ENCODE measurements around the gene CGB5.
"Not testable (repeated sequence)": the region's sequence is repeated elsewhere in the genome, so short reads cannot be mapped to it uniquely, and the experiment has no call there.

Gene CGB5

DNA sequence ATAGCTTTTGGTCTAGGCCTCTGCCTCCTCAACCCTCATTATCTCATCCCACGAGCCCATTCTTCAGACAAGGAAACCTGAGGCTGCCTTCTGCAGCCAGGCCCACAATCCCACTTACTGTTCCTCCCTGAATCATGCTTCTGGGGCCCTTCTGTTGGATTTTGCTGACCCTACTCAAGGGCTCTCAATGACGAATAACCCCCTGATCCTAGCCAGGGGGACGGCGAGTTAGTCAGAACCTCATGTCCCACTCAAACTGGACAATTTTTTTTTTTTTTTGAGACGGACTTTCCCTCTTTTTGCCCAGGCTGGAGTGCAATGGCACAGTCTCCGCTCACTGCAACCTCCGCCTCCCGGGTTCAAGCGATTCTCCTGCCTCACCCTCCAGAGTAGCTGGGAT lies 21.5 kb upstream of the CGB5 start:
- DNase-seq = no peak

DNA sequence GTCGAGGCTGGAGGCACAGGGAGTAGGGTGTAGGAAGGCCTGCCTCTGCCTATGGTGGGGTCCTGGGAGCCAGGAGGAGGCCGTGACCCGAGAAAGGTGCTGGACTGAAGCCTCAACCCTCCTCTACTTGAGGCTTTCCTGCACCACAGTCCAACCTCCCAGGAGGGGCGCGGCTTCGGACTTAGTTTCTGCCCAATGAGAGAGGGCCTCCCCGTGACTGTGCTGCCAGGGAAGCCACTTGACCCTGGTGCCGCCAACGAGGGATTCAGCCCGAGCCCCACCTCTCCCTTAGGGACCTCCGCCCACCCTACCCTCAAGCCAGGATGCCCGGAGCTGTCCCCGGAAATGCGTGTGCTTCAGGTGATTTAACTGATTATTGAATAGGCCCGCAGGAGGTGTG lies 19.4 kb upstream of the CGB5 start, which contains the start of gene CGB3:
Gene CGB3 (minus strand): TSS at position 101 of the 400 bp plus-strand sequence. CDS start 362 bp downstream, outside the sequence.
- not testable (repeated sequence) for DNase-seq

DNA sequence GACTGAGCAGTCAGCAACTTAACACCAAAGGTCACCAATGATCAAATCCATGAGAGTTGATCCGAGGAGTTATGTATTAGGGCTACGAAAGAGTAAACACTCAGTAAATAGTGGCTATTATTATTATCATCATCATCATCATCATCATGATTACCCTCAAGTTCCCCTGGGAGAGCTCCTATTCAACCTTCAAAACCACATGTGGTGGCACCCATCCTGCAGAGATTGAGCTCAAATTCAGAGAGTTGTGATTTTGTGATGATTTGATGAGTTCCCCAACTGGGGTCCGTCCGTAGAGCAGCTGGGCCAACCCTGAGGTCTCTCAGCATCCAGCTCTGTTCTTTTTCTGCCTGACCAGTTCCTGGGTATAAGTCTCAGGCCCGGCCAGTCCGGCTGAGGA lies 18.6 kb upstream of the CGB5 start:
- DNase-seq = not testable (repeated sequence)

DNA sequence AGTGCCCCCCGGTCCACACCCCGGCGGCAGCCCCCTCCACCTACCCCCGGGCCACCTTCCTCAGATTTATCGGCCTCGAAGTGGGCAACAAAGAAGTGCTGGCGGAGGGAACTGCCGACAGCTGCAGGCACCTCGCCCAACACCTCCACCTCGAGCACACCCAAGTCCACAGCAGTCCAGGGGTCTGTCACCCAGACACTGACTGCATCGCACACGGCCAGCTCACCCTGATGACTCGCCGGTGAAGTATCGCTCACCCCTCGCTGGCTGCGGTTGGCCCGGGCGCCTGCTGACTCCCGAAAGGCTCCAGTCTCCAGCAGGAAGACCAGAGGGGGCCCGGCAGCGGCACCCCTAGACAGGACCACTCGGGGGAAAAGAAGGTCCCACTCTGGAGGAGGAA lies 18.0 kb upstream of the CGB5 start:
- DNase-seq = not testable (repeated sequence)

DNA sequence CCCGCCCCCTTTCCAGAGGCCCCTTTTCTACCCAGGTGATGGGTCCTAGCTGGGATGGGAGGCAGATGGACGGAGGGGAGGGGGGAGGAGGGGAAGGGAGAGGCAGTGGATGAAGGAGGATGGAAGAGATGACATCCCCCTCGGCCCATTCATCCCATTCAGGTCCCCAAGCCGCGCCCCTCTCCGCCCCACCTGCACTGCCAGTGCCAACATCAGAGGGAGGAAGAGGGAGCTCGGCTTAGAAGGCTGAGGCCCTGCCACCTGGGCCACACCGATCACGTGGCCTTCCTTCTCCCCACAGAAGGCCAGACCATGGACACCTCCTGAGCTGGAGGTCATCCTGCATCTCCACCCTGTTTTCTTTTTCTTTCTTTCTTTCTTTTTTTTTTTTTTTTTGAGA lies 15.0 kb upstream of the CGB5 start:
- DNase-seq = not testable (repeated sequence)

DNA sequence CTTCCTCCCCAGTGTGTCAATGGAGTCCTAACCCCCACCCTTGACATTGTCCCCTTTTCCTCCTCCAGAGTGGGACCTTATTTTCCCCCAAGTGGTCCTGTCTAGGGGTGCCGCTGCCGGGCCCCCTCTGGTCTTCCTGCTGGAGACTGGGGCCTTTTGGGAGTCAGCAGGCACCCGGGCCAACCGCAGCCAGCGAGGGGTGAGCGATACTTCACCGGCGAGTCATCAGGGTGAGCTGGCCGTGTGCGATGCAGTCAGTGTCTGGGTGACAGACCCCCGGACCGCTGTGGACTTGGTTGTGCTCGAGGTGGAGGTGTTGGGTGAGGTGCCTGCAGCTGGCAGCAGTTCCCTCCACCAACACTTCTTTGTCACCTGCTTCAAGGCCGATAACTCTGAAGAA lies 13.9 kb upstream of the CGB5 start:
- DNase-seq = not testable (repeated sequence)

DNA sequence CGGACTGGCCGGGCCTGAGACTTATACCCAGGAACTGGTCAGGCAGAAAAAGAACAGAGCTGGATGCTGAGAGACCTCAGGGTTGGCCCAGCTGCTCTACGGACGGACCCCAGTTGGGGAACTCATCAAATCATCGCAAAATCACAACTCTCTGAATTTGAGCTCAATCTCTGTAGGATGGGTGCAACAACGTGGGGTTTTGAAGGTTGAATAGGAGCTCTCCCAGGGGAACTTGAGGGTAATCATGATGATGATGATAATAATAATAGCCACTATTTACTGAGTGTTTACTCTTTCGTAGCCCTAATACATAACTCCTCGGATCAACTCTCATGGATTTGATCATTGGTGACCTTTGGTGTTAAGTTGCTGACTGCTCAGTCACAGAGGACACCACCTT lies 13.3 kb upstream of the CGB5 start:
- DNase-seq = not testable (repeated sequence)

DNA sequence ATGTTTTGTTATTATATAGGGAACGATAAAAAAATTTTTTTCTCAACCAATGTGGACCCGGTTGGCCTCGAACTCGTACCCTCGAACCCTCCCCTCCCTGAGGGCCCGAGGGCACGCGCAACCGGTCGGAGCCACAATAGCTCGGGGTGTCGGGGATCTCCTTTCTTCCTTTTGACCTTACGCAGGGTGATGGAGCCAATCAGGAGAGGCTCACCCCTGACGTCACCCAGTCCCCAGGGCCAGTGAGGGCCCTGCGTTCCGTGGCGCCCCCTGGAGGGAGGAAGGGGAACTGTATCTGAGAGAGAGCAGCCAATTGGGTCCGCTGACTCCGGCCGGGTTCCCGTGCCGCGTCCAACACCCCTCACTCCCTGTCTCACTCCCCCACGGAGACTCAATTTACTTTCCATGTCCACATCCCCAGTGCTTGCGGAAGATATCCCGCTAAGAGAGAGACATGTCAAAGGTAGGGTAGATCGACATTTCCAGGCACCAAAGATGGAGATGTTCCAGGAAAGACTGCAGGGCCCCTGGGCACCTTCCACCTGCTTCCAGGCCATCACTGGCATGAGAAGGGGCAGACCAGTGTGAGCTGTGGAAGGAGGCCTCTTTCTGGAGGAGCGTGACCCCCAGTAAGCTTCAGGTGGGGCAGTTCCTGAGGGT lies 11.9 kb upstream of the CGB5 start, which contains the start of gene CGB2:
Gene CGB2 (plus strand): TSS at position 249 of the 660 bp plus-strand sequence. CDS start 206 bp downstream, at position 455.
- peak; percentile 85 for DNase-seq

DNA sequence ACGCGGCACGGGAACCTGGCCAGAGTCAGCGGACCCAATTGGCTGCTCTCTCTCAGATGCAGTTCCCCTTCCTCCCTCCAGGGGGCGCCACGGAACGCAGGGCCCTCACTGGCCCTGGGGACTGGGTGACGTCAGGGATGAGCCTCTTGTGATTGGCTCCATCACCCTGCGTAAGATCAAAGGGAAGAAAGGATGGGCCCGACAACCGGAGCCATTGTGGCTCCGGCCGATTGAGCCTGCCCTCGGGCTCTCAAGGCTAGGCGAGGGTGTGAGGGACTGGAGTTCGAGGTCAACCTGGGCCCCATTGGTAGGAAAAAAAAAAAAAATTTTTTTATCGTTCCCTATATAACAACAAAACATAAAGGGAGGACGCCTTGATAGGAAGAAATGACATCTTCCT lies 6.8 kb upstream of the CGB5 start, which contains the start of gene CGB1:
Gene CGB1 (minus strand): TSS at position 81 of the 400 bp plus-strand sequence. CDS start 184 bp downstream, outside the sequence.
- peak; percentile 70 for DNase-seq

DNA sequence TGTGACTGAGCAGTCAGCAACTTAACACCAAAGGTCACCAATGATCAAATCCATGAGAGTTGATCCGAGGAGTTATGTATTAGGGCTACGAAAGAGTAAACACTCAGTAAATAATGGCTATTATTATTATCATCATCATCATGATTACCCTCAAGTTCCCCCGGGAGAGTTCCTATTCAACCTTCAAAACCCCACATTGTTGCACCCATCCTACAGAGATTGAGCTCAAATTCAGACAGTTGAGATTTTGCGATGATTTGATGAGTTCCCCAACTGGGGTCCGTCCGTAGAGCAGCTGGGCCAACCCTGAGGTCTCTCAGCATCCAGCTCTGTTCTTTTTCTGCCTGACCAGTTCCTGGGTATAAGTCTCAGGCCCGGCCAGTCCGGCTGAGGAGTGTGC lies 5.5 kb upstream of the CGB5 start:
- DNase-seq = not testable (repeated sequence)

DNA sequence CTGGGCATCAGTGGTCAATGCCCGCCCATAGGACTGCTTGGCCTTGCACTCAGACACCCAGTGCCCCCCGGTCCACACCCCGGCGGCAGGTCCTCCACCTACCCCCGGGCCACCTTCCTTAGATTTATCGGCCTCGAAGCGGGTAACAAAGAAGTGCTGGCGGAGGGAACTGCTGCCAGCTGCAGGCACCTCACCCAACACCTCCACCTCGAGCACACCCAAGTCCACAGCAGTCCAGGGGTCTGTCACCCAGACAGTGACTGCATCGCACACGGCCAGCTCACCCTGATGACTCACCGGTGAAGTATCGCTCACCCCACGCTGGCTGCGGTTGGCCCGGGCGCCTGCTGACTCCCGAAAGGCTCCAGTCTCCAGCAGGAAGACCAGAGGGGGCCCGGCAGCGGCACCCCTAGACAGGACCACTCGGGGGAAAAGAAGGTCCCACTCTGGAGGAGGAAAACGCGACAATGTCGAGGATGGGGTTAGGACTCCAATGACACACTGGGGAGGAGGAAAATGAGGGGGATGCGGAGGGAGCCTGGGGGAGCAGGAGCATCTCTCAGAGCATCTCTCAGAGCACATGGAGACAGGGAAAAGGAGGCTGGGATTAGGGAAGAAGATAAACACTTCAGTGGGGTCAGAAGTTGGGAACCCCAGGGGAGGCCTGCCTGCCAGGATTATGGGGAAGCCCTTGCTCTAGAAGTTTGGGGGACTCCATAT lies 4.9 kb upstream of the CGB5 start:
- not testable (repeated sequence) for DNase-seq

DNA sequence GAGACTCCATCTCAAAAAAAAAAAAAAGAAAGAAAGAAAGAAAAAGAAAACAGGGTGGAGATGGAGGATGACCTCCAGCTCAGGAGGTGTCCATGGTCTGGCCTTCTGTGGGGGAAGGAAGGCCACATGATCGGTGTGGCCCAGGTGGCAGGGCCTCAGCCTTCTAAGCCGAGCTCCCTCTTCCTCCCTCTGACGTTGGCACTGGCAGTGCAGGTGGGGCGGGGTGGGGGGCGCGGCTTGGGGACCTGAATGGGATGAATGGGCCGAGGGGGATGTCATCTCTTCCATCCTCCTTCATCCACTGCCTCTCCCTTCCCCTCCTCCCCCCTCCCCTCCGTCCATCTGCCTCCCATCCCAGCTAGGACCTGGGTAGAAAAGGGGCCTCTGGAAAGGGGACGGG lies 3.9 kb upstream of the CGB5 start:
- not testable (repeated sequence) for DNase-seq

DNA sequence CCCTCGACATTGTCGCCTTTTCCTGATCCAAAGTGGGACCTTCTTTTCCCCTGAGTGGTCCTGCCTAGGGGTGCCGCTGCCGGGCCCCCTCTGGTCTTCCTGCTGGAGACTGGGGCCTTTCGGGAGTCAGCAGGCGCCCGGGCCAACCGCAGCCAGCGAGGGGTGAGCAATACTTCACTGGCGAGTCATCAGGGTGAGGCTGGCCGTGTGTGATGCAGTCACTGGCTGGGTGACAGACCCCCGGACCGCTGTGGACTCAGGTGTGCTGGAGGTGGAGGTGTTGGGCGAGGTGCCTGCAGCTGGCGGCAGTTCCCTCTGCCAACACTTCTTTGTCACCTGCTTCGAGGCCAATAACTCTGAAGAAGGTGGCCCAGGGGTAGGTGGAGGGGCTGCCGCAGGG lies 1.5 kb upstream of the CGB5 start:
- no peak for DNase-seq

DNA sequence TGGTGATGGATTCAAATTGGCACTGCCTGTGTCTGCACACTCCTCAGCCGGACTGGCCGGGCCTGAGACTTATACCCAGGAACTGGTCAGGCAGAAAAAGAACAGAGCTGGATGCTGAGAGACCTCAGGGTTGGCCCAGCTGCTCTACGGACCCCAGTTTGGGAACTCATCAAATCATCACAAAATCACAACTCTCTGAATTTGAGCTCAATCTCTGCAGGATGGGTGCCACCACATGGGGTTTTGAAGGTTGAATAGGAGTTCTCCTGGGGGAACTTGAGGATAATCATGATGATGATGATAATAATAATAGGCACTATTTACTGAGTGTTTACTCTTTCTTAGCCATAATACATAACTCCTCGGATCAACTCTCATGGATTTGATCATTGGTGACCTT lies 982 bp upstream of the CGB5 start:
- not testable (repeated sequence) for DNase-seq

DNA sequence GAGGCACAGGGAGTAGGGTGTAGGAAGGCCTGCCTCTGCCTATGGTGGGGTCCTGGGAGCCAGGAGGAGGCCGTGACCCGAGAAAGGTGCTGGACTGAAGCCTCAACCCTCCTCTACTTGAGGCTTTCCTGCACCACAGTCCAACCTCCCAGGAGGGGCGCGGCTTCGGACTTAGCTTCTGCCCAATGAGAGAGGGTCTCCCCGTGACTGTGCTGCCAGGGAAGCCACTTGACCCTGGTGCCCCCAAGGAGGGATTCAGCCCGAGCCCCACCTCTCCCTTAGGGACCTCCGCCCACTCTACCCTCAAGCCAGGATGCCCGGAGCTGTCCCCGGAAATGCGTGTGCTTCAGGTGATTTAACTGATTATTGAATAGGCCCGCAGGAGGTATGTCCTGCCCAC lies 5.4 kb downstream of the CGB5 start, which contains the start of gene CGB8:
Gene CGB8 (minus strand): TSS at position 101 of the 400 bp plus-strand sequence. CDS start 372 bp downstream, outside the sequence.
- not testable (repeated sequence) for DNase-seq

DNA sequence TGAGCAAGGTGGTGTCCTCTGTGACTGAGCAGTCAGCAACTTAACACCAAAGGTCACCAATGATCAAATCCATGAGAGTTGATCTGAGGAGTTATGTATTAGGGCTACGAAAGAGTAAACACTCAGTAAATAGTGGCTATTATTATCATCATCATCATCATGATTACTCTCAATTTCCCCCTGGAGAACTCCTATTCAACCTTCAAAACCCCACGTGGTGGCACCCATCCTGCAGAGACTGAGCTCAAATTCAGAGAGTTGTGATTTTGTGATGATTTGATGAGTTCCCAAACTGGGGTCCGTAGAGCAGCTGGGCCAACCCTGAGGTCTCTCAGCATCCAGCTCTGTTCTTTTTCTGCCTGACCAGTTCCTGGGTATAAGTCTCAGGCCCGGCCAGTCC lies 6.2 kb downstream of the CGB5 start:
- DNase-seq = not testable (repeated sequence)

DNA sequence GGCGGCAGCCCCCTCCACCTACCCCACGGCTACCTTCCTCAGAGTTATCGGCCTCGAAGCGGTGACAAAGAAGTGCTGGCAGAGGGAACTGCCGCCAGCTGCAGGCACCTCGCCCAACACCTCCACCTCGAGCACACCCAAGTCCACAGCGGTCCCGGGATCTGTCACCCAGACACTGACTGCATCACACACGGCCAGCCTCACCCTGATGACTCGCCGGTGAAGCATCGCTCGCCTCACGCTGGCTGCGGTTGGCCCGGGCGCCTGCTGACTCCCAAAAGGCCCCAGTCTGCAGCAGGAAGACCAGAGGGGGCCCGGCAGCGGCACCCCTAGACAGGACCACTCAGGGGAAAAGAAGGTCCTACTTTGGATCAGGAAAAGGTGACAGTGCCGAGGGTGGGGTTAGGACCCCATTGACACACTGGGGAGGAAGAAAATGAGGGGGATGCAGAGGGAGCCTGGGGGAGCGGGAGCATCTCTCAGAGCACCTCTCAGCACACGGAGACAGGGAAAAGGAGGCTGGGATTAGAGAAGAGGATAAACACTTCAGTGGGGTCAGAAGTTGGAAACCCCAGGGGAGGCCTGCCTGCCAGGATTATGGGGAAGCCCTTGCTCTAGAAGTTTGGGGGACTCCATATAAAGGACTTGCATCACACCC lies 6.9 kb downstream of the CGB5 start:
- DNase-seq = not testable (repeated sequence)

DNA sequence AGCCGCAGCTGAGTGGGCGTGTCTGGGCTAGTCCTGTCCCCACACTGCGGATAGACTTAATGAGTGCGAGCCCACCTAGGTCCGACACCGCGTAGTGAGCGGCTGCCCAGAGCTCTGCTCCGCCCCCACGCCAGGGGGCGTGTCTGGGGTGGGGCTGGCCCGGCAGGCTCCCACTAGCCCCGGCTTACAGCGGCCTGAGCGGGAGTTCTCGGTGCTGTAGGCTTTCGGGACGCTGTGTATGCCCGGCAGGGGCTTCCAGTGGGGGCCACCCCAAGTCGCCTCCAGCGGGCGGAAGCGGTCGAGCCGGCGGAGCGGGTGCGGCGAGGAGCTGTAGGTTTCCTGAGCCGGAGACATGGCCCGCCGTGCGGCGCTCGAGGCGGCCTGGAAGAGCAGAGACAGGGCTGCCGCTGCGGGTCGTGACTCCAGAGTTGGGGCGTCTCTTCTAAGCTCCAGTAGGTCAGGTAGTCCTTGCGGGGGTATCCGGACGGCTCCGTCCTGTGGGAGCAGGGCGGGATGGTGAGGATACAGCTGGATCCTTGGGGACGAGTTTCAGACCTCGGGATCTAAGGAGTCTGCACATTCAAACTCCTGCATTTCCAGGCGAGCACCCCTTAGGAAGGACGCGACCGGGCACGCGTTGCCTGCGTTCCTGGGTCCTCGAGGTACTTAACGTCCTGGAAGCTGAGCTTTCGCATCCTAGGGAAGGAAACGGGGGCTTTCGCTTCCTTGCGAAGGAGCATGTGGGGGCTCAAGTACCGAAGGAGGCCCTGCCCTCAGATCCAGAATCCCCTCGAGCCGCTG lies 12.7 kb downstream of the CGB5 start:
- DNase-seq = peak; percentile 66

DNA sequence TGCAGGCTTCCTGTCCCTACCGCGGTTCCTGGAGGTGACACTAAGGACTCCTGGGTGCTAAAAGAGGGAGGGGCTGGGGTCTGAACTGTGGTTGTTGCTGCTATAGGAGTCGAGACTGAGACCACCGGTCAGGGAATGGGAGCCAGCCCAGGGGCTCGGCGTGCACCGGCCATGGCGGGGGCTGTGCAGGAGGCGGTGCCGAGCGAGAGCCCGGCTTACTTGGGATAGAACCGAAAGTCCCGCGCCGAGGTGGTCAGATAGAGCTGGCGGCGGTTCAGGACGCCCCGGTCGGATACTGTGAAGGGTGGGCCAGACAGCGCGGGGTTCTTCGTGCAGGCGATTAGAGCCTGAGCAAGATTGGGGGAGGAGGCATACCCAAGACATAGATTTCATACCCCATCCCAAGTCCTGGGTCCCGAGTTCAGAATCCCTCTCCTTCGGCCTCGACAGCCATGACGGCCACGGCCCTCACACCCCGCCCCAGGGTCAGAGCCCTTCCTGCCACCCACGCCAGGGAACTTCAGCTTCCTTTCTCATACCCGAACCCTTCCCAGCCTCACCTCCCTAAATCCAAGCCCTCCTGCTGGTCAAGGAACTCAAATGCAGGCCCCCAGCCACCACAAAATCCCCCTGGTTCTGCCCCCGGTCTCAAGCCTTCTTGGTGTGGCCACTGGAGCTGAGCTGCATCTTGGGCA lies 13.4 kb downstream of the CGB5 start:
- DNase-seq = not testable (repeated sequence)

DNA sequence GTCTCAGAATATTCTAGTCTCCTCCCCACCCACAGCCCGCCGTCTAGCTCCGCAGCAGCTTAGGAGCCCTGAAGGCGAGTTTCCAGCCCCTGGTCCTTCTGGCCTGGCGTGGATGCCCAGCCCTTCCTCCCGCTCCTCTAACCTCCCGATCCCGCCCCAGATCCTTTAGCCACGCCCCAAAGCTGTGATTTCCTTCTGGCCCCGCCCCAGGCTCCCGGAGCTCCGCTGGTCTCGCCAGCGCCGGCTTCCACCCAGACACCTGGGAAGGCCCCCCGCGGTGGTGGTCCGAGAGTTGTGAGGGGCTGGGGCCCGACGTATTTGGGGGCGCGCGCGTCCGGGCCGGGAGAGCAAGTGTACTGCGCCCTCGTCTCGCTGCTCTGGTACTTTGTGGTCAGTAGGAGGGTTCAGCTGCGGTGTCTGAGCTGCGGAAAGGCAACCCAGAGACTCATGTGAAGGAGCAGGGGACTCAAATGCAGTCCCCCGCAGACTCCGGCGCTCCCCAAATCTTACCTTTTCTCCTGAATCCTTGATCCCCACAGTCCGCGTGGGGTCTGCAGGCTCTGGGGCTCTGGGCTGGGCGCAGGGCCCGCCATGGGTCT lies 14.1 kb downstream of the CGB5 start, which contains the start of gene CGB7:
Gene CGB7 (minus strand): TSS at position 114 of the 599 bp plus-strand sequence. CDS start 2,374 bp downstream, outside the sequence.
- peak; percentile 69 for DNase-seq

DNA sequence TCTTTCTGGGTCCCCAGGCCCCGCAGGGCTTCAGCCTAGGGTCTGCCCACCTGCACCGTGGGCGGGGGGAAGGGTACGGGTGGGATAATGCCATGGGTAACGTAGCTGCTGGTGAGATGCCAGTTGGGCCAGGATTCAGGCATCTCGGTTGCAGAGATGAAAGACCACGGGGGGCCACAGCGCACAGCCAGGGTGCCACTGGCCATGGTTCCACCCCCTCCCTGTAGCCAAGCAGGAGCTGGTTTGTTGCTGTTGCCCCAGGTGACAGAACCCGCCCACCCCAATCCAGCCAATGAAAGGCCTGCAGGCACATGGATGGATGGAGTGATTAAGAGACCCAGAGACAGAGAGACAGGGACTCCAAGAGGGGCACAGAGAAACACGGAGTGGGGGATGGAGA lies 14.9 kb downstream of the CGB5 start:
- peak; percentile 50 for DNase-seq

Data from stimulated activated CD4-positive, alpha-beta T cell treated with anti-CD3 and anti-CD28 coated beads, Interleukin-15, amount 100 ng/mL, for 24 hours (primary cell).